ENCODE data around the gene REXO1. TPM values are rescaled to one million over a fixed set of nuclear protein-coding genes. Genes with fewer than 3 reads are reported as not detected.
"Not testable (repeated sequence)": the region's sequence is repeated elsewhere in the genome, so short reads cannot be mapped to it uniquely, and the experiment has no call there.

The REXO1 gene
- total and polyA plus RNA-seq, 2 of the 13 experiments (the other 11 are each of a cell fraction or from before 2014, with no cell fraction given): 5.0 to 11.2 TPM

- DNase-seq (ENCODE audit: low spot score) (peak; percentile 76), ATAC-seq (peak; percentile 71), FAIRE-seq (peak; percentile 57)
- H3K36me3 ChIP-seq (replicated peaks in 1 of 2; ENCODE audit: control insufficient read depth in 1 of 2, insufficient read depth in 2 of 2, low read length in 2 of 2); in situ Hi-C loops (cut with HindIII; ENCODE audit: extremely low pct_ligation_motif_present, low pct_unique_long_range_greater_than_20kb); CTCF ChIA-PET (ENCODE audit: low intra/inter-chr PET ratio, low total read pairs); BruUV-seq (replicated peaks); H3K9me3 ChIP-seq (ENCODE audit: low read length); H2AFZ ChIP-seq (ENCODE audit: low read length); H3K27me3 ChIP-seq (ENCODE audit: control insufficient read depth in 1 of 2, insufficient read depth in 2 of 2, low read length in 2 of 2); intact Hi-C loops (cut with micrococcal nuclease; ENCODE audit: unreplicated experiment): not testable (repeated sequence)
- POLR2A ChIA-PET: interaction anchor here (0.6 to 1.1 kb wide), 6 partner anchors 9 to 814 kb away, joined by 3 to 9 read pairs (median 5); no protein-coding TSS in a partner anchor
- Histone ChIP-seq H4K20me1 (ENCODE audit: insufficient read depth, low read length) (peaks cover 16% of the 10 kb centered on the region), H3K27ac (ENCODE audit: extremely low read length, insufficient read depth, low read length) (peak within 1 kb of the TSS; percentile 63), H3K4me1 (ENCODE audit: insufficient read depth, low read length) (peaks cover 57% of the 10 kb centered on the region), H3K9ac (ENCODE audit: insufficient read depth, low read depth, low read length) (peak within 1 kb of the TSS; percentile 90), H3K4me3 (replicated peaks in 1 of 3; ENCODE audit: insufficient read depth in 1 of 3, low read depth in 2 of 3, low read length in 3 of 3) (peak within 1 kb of the TSS; percentile 77 to 99 (median 89)), H3K4me2 (ENCODE audit: low read depth, low read length) (peak within 1 kb of the TSS; percentile 91), H3K79me2 (ENCODE audit: insufficient read depth, low read length) (peaks cover 32% of the 10 kb centered on the region)
- WGBS (ENCODE audit: low lambda C conversion rate): 57% methylated on average over 15 of the region's 46 CpGs
- peak; percentile 71 for TF ChIP-seq RBFOX2 (IDR thresholded peaks at IDR 0.05; ENCODE audit: low read depth, low read length)
- TF ChIP-seq SALL1 (CRISPR knock-in tag; IDR thresholded peaks at IDR 0.05): peak; percentile 24
- 0 out of 2 replicates have a peak, but pooled peaks have one; percentile 13 for TF ChIP-seq KDM3A (CRISPR knock-in tag; IDR thresholded peaks at IDR 0.05; ENCODE audit: low read depth)
- TF ChIP-seq HOXA3 (CRISPR knock-in tag; IDR thresholded peaks at IDR 0.05): peak; percentile 77; the same call in 1 of the 2 replicates
- TF ChIP-seq, protein P1, sequence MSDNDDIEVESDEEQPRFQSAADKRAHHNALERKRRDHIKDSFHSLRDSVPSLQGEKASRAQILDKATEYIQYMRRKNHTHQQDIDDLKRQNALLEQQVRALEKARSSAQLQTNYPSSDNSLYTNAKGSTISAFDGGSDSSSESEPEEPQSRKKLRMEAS (IDR thresholded peaks at IDR 0.05): 0 out of 2 replicates have a peak, but pooled peaks have one; percentile 19
- 0 out of 2 replicates have a peak, but pooled peaks have one; percentile 31 for TF ChIP-seq POGK (CRISPR knock-in tag; conservative IDR thresholded peaks at IDR 0.05)
- peak; percentile 63 for TF ChIP-seq ZNF770 (CRISPR knock-in tag; IDR thresholded peaks at IDR 0.05)
- 0 out of 2 replicates have a peak, but pooled peaks have one; percentile 55 for TF ChIP-seq UBTF (CRISPR knock-in tag; IDR thresholded peaks at IDR 0.05)
- TF ChIP-seq, protein P2, sequence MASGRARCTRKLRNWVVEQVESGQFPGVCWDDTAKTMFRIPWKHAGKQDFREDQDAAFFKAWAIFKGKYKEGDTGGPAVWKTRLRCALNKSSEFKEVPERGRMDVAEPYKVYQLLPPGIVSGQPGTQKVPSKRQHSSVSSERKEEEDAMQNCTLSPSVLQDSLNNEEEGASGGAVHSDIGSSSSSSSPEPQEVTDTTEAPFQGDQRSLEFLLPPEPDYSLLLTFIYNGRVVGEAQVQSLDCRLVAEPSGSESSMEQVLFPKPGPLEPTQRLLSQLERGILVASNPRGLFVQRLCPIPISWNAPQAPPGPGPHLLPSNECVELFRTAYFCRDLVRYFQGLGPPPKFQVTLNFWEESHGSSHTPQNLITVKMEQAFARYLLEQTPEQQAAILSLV (CRISPR knock-in tag; IDR thresholded peaks at IDR 0.05; ENCODE audit: borderline replicate concordance): 0 out of 2 replicates have a peak, but pooled peaks have one; percentile 7
- TF ChIP-seq SP4 (CRISPR knock-in tag; IDR thresholded peaks at IDR 0.05): peak; percentile 91
- TF ChIP-seq GABPA (IDR thresholded peaks at IDR 0.05; ENCODE audit: low read depth, low read length): peak; percentile 85
- TF ChIP-seq GABPA (CRISPR knock-in tag; IDR thresholded peaks at IDR 0.05; ENCODE audit: low read depth): peak; percentile 93
- TF ChIP-seq THAP11 (CRISPR knock-in tag; IDR thresholded peaks at IDR 0.05): peak; percentile 88
- TF ChIP-seq TFDP1 (CRISPR knock-in tag; IDR thresholded peaks at IDR 0.05; ENCODE audit: borderline replicate concordance): peak; percentile 69; the same call in 1 of the 2 replicates
These were observed 37.3 kb upstream of the REXO1 start, which contains the start of gene ABHD17A for GRCh38 chr19:1885398-1886119. Gene ABHD17A (minus strand): TSS chr19:1885496. CDS start chr19:1881566, 3,930 bp downstream.

Data from HepG2 (cell line).